Lung (tissue), 12 donors: ENCODE measurements around the gene LPAR1. TPM values are rescaled to one million over a fixed set of nuclear protein-coding genes. Genes with fewer than 3 reads are reported as not detected.

Source experiments
- ATAC-seq: fragments of 200-7000 bp; cut with Tn5 transposase; one replicate; pipeline ENCODE4 v1.9.1; 2020; ENCODE audit warnings: moderate number of reproducible peaks; ENCODE audit not compliant: insufficient read depth, low FRiP score
- DNase-seq, 3 donors: peaks; one replicate each; pipeline ENCODE4 v3.0.0-alpha.2; 2013 to 2017
- H3K27ac ChIP-seq, 2 donors: one replicate each; pipeline ENCODE4 v1.5.1; 2013; ENCODE audit warnings: mild to moderate bottlenecking in 2 of 2, moderate library complexity in 2 of 2, control low read depth in 1 of 2, inconsistent platforms in 1 of 2, low read depth in 1 of 2, low read length in 1 of 2
- H3K27me3 ChIP-seq, 3 donors: one replicate each; pipeline ENCODE4 v1.5.1; 2013; ENCODE audit warnings: low read length in 2 of 3; ENCODE audit not compliant: control insufficient read depth in 3 of 3, insufficient read depth in 3 of 3
- H3K36me3 ChIP-seq, 4 donors: one replicate each; pipeline ENCODE4 v1.5.1; 2013; ENCODE audit warnings: low read length in 4 of 4, mild to moderate bottlenecking in 1 of 4, moderate library complexity in 1 of 4; ENCODE audit not compliant: control insufficient read depth in 4 of 4, insufficient read depth in 4 of 4
- H3K4me1 ChIP-seq, 5 donors: one replicate each; pipeline ENCODE4 v1.5.1; 2013; ENCODE audit warnings: low read length in 5 of 5, mild to moderate bottlenecking in 2 of 5, moderate library complexity in 1 of 5; ENCODE audit not compliant: control insufficient read depth in 5 of 5, insufficient read depth in 5 of 5
- H3K4me3 ChIP-seq: one replicate; pipeline ENCODE4 v1.5.1; 2013; ENCODE audit warnings: mild to moderate bottlenecking, control low read depth, moderate library complexity
- H3K9ac ChIP-seq, 2 donors: one replicate each; pipeline ENCODE4 v1.5.1; 2013; ENCODE audit warnings: low read length in 2 of 2, control low read depth in 1 of 2; ENCODE audit not compliant: insufficient read depth in 1 of 2
- H3K9me3 ChIP-seq, 4 donors: one replicate each; pipeline ENCODE4 v1.5.1; 2013; ENCODE audit warnings: low read length in 3 of 4, mild to moderate bottlenecking in 1 of 4, moderate library complexity in 1 of 4; ENCODE audit not compliant: control insufficient read depth in 4 of 4, insufficient read depth in 3 of 4
- WGBS, 2 donors: extraction: QIAGEN DNeasy Blood & Tissue Kit; methylation state at CpG; one replicate each; pipeline ENCODE4 v1.1.7; 2013; 5-methylcytosine and 5-hydroxymethylcytosine counted together
- polyA plus RNA-seq, 2 donors: library from polyadenylated mRNA; stranded (reverse); fragments of 200-250 nt; gene quantifications; one replicate each; pipeline ENCODE4 v1.2.1, GENCODE V29; 2013
- total RNA-seq, 2 donors: library from RNA; depleted of rRNA in 1 of 2; stranded (reverse); fragments of >200 nt in 1 of 2; gene quantifications; one replicate each; pipeline ENCODE4 v1.2.1, GENCODE V29; 2014 to 2021
- TF ChIP-seq, protein P1 (sequence below): IDR thresholded peaks from 2 replicates; pipeline ENCODE4 v1.5.1; 2012; ENCODE audit warnings: mild to moderate bottlenecking; ENCODE audit errors: control extremely low read depth, extremely low read depth
- donor health status: control.
- donor health status: control.
- donor health status: Bipolar disorder and iron deficiency.
- donor health status: healthy.
- donor health status: DM: yes; HTN: yes; CAD: no.

LPAR1 gene
- total and polyA plus RNA-seq, 4 donors = 5.2 to 47.6 (median 23.3) TPM

DNA sequence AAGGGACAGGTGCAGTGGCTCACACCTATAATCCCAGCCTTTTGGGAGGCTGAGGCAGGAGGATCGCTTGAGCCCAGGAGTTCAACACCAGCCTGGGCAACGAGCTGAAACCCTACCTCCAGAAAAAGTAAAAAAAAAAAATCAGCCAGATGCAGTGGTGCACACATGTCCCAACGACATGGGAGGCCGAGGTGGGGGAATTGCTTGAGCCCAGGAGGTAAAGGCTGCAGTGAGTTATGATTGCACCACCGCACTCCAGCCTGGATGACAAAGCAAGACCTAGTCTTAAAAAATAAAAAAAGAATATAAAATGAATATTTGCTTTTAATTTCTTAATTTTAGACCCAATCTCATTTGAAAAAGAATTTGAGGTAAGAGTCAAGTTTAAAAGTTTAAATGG lies 143.5 kb downstream of the LPAR1 start:
- no peaks in the 10 kb centered on the region for H3K27me3 ChIP-seq
- no peak overlapping the region for H3K9ac ChIP-seq
- WGBS, 2 donors = 86 to 90% methylated on average over 5 of the region's 5 CpGs
- peaks cover 0 to 5% (median 0%) of the 10 kb centered on the region in 4 donors for H3K36me3 ChIP-seq
- TF ChIP-seq, protein P1, sequence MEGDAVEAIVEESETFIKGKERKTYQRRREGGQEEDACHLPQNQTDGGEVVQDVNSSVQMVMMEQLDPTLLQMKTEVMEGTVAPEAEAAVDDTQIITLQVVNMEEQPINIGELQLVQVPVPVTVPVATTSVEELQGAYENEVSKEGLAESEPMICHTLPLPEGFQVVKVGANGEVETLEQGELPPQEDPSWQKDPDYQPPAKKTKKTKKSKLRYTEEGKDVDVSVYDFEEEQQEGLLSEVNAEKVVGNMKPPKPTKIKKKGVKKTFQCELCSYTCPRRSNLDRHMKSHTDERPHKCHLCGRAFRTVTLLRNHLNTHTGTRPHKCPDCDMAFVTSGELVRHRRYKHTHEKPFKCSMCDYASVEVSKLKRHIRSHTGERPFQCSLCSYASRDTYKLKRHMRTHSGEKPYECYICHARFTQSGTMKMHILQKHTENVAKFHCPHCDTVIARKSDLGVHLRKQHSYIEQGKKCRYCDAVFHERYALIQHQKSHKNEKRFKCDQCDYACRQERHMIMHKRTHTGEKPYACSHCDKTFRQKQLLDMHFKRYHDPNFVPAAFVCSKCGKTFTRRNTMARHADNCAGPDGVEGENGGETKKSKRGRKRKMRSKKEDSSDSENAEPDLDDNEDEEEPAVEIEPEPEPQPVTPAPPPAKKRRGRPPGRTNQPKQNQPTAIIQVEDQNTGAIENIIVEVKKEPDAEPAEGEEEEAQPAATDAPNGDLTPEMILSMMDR = no peak
- no peak overlapping the region for H3K4me3 ChIP-seq
- ATAC-seq = no peak
- no peak overlapping the region for H3K27ac ChIP-seq
- H3K4me1 ChIP-seq = peaks cover 0 to 25% (median 0%) of the 10 kb centered on the region in 5 donors
- no peak for DNase-seq
- peaks cover 0 to 2% (median 0%) of the 10 kb centered on the region in 4 donors for H3K9me3 ChIP-seq

- TF ChIP-seq, protein P1 = no peak
Measured at GRCh38 chr9:110892689-110893088, 145.6 kb downstream of the LPAR1 start.

GRCh38 chr9:110891760-110892159 lies 146.5 kb downstream of the LPAR1 start:
- no peaks in the 10 kb centered on the region for H3K27me3 ChIP-seq
- no peak for DNase-seq
- peaks cover 0 to 36% (median 0%) of the 10 kb centered on the region in 5 donors for H3K4me1 ChIP-seq
- ATAC-seq = no peak
- no peaks in the 10 kb centered on the region for H3K36me3 ChIP-seq
- TF ChIP-seq, protein P1 = no peak
- H3K4me3 ChIP-seq = no peak overlapping the region
- H3K9ac ChIP-seq = no peak overlapping the region
- 73 to 93% methylated on average over 3 of the region's 3 CpGs for WGBS, 2 donors
- no peaks in the 10 kb centered on the region for H3K9me3 ChIP-seq
- no peak overlapping the region for H3K27ac ChIP-seq

More at GRCh38 chr9:110892689-110893088, 145.6 kb downstream of the LPAR1 start:
- DNase-seq (no peak), ATAC-seq (no peak)
- Histone ChIP-seq H3K4me3 (no peak overlapping the region), H3K27me3 (no peaks in the 10 kb centered on the region), H3K9ac (no peak overlapping the region), H3K4me1 (peaks cover 0 to 27% (median 0%) of the 10 kb centered on the region in 5 donors), H3K36me3 (peaks cover 0 to 5% (median 0%) of the 10 kb centered on the region in 4 donors), H3K27ac (no peak overlapping the region), H3K9me3 (peaks cover 0 to 2% (median 0%) of the 10 kb centered on the region in 4 donors)
- 100% methylated on average over 1 of the region's 1 CpG for WGBS, 2 donors

DNA sequence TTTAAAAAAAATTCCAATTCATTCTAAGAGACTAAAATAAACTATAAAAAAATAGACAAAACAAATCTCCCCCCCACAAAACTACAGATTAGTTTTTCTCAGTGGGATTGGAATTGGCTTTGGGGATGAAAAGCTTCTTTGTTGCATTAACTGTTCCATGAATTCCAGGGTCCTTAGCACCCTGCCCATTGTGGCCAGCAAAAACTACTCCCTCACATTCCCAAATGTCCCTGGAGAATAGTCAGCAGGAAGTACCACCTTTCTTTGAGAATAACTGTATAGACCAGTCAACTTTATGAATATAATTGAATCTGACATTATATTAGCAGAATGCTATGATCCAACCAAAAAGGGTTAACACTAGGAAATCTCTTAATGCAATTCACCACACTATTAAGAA lies 147.9 kb downstream of the LPAR1 start:
- no peak for ATAC-seq
- no peak for DNase-seq
- Histone ChIP-seq H3K27me3 (no peaks in the 10 kb centered on the region), H3K27ac (no peak overlapping the region), H3K9me3 (no peaks in the 10 kb centered on the region), H3K4me3 (no peak overlapping the region), H3K36me3 (no peaks in the 10 kb centered on the region), H3K4me1 (peaks cover 0 to 29% (median 0%) of the 10 kb centered on the region in 5 donors), H3K9ac (no peak overlapping the region)
- TF ChIP-seq, protein P1 = no peak
